HG03342 (cell line): Measurements from ENCODE around the gene LITAFD.
"Not testable (repeated sequence)": the region's sequence is repeated elsewhere in the genome, so short reads cannot be mapped to it uniquely, and the experiment has no call there.

ENCODE experiments used
- ATAC-seq: cut with Tn5 transposase; IDR thresholded peaks from one replicate; pipeline ENCODE4 v1.9.1; 2021; ENCODE audit warnings: mild to moderate bottlenecking, moderate library complexity; ENCODE audit not compliant: unreplicated experiment

The LITAFD gene

GRCh38 chr16:8882041-8882617 is at the start of gene LITAFD:
TSS of gene LITAFD (plus strand) at chr16:8882351. CDS start at chr16:8884356, 2,005 bp downstream.
- no peak for ATAC-seq

GRCh38 chr16:8832717-8833105 is 49.4 kb upstream of the LITAFD start:
- ATAC-seq = no peak

DNA sequence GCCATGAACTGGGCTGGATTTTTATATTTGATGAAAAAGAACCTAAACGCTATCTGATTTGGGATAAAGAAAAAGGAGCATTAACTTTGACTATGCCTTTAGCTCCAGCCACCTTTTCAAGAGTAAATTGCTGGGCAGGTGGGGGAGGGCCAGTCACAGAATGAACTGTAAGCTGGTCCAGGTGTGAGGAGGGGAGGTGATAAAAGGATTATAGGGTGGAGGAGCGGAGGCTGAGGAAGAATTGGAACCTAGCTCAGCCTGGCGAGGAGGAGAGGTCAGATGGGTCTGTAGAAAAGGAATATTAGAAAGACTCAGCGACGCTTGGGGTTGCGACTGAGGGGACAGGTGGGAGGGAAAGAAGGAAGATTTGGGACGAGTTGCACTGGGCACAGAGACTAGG is 45.4 kb upstream of the LITAFD start:
- ATAC-seq = not testable (repeated sequence)

DNA sequence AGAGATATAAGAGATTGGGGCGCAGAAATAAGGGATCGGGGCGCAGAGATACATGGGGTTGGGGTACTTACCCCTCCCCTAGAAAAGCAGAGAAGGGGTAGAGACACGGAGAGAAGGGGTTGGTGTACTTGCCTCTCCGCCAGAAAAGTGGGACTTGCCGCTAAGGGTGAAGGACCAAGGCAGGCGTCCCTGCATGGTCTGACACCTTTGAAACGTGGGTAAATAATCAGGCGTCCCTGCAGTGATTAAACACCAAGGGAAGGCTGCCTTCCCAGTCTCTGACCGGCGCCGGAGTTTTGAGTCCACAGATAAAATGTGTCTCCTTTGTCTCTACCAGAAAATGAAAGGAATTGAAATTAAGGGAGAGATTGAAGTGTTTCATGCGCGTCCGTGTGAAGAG is 44.6 kb upstream of the LITAFD start:
- not testable (repeated sequence) for ATAC-seq

GRCh38 chr16:8842016-8842415 is 40.1 kb upstream of the LITAFD start:
- not testable (repeated sequence) for ATAC-seq

DNA sequence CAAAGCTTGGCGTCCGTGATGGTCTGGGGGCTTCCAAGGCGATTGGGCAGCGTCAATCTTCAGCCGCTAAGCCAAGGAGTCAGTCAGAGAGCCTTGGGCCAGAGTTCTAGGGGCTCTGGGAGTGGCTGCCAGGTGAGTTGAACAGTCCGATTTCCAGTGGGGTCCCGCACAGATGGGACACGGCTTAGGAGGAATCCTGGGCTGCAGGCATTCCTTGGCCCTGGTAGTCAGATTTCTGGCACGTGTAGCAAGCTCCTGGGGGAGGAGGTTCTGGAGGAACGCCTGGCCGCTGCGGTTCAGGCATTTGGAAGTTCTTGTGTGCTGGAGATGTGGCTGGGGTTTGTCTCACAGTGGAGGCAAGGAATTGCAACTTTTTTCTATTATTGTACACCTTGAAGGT is 38.9 kb upstream of the LITAFD start:
- ATAC-seq = not testable (repeated sequence)

GRCh38 chr16:8845699-8846298 is 36.4 kb upstream of the LITAFD start:
- ATAC-seq = no peak

GRCh38 chr16:8846401-8846932 is 35.7 kb upstream of the LITAFD start:
- ATAC-seq = no peak

DNA sequence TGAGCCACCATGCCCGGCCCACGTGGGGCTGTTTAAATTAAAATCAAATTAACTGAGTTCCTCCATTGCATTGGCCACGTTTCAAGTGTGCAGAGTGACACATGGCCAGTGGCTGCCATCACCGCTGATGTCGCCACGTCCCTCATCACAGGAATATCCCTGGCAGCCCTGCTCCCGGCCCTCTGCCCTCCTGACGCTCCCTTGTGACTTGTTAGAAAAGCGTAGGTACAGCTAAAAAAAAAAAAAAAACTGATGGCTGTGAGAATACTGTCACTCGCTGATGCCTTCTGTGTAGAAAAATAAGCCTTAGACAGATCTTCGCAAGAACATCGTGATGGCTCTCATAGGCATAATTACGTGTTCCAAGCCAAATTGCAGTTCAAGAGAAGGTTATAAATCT is 35.0 kb upstream of the LITAFD start:
- ATAC-seq = no peak

- no peak for ATAC-seq
Observed at GRCh38 chr16:8847623-8848022, 34.5 kb upstream of the LITAFD start.

DNA sequence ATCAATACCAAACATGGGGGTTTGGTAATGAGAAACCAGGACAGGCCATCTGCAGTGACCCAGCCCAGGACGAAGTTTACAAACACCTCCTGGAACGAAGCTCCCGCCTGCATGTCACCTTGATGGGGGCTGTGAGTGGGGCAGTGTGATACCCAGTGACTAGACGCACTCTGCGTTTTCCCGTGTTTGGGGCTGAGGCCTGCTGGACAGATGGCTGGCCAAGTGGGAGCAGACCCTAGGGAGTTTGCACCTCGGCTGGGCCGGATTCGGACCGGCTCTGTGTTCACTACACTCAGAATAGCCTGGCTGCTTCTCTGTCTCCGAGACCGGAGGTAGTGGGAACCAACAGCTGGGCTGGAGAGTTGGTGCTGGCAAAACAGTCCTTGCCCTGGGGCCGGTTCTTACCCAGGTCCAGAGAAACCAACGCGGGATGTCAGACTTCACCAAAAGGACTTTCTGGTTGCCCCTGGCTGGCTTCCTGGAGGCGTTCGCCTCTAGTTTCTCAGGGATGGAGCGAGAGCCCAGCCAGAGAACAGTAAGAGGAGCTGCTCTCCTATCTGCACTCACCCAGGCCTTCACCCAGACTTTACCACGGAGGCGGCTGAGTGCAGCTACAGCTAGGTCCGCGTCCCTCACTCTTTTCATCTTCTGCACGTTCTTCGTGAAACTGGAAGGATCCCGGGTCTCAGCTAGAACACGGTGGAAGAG is 33.8 kb upstream of the LITAFD start:
- no peak for ATAC-seq

DNA sequence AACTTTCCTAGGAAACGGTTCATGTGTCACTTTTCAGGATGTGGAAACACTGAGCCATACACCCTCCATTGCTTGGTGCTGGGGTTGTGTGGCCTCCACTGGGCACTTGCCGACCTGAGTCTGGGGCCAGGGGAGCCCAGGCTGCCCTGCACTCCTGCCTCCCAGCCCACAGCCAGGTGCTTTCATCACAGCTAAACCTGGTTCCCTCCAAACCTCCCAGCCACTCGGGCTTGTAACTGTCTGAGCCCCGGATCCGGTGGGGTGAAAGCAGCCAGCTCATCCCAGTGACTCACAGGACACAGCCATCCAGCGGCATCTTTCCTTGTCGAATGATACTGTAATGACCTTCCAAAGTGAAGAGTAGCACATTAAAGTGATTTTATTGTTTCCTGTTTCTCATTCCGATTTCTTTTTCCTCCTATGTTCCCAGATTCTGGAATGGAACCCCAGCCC is 33.2 kb upstream of the LITAFD start:
- no peak for ATAC-seq

DNA sequence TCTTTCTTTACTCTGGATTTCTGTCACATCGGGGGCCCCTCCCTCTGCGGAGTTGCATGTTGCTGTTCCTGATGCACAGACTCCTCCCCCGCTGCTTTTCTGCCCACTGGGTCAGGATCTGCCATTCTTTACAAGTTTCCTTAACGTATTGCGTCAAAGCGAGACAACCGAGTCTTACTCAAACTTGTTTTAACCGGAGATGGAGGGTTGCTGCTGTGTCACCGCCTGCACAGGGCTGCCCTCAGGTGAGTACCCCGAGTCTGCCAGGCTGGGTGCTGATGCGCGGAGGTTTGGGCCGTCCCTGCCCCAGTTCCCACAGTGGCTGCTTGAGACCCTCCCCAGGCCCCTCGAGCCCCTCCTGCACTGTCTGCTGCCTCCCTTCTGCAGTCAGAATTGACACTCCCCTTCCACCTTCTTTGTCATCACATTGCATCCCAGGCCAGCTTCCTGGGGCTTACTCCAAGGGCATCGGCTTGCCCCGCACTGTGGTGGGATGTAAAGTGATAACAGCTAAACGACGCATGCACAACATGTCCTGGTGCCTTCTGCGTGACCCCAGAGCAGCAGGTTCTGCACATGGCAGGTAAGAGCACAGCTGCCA is 32.6 kb upstream of the LITAFD start:
- ATAC-seq = no peak

DNA sequence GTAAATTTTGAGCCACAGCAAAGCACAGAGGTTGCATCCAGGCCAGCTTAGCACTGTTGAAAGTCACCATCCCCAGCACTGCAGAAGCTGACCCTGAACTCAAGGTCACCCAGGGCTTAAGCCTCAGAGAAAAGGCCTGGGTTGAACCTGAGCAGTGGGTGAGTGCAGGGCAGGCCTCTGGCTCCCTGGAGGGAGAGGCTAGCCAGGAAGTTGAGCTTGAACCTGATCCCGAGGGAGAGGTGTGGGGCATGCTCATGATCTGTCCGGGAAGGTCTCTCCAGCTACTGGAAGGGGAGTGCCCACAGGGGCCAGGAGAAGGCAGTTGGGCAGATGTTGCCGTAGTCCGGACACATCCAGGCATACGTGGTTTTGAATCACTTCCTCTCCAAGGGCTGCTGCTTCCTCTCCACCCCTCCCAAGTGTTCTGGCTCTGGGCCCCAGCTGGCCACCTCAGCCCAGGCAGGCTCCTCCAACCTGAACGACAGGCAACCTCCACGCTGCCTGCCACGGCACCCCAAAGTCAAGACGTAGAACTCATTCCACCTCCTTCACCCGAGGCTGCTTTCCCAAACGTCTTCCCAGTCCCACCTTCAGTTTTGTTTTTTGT is 31.8 kb upstream of the LITAFD start:
- no peak for ATAC-seq

DNA sequence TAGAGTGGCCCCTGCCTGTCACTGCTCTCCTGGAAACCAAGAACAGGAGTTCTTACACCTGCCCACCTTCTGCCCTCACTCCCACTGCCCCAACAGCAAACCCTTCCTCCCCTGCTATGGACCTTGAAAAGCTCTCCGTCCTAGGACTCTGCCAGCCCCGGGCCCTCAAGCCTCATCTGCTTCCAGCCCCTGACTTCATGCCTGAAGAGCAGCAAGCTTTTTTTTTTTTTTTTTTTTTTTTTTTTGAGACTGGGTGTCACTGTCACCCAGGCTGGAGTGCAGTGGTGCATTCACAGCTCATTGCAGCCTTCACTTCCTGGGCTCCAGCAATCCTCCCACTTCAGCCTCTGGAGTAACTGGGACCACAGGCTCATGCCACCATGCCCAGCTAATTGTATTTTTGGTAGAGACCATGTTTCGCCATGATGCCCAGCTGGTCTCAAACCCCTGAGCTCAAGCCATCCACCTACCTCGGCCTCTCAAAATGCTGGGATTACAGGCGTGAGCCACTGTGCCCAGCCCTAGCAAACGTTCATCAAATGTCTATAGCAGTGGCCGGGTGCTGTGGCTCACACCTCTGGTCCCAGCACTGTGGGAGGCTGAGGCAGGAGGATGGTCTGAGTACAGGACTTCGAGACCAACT is 30.3 kb upstream of the LITAFD start:
- ATAC-seq = no peak

DNA sequence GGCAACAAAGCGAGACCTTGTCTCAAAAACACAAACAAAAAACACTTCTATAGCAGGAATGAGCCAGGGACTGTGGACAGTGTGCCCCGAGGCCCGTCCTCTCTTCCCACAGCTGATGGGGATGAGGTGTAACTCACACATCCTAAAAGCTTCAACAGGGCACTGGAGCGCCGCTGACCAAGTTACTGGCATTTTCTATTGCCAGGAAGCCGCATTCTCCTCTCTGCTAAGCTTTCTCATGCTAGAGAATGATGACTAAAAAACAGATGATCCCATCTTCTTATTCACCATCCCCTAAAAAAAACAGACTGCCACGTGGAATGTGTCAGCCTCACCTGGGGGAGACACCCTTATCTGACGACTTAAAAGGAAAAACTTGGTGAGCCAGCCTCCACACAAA is 29.6 kb upstream of the LITAFD start:
- ATAC-seq = no peak

DNA sequence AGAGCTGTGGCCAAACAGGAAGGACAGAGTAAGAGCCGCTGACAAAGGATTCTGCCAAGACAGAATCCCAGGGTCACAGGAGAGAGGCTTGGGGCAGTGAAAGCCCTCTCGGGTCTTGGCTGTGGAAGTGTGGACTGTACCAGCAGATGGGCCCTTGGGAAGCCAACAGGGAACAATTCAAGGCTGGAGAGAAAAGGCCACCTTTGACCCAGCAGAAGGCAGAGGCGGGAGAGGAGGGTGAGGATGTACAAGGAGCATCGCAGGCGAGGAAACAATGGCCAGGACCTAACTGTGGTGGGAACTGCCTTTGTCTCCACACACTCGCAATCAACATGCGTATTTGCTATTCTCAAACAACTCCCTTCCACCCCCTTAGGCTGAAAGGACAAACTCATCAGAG is 29.0 kb upstream of the LITAFD start:
- no peak for ATAC-seq

DNA sequence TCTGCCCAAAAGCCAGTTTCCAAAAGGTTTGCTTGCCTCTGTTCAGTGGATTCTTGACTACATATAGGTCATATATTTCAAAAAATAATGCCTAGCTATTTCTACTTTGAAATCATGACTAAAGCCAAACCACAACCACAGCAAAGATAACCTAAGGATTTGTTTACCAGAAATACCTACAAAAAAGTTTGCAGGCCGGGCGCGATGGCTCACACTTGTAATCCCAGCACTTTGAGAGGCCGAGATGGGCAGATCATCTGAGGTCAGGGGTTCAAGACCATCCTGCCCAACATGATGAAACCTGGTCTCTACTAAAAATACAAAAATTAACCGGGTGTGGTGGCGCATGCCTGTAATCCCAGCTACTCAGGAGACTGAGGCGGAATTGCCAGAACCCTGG is 28.5 kb upstream of the LITAFD start:
- ATAC-seq = no peak

DNA sequence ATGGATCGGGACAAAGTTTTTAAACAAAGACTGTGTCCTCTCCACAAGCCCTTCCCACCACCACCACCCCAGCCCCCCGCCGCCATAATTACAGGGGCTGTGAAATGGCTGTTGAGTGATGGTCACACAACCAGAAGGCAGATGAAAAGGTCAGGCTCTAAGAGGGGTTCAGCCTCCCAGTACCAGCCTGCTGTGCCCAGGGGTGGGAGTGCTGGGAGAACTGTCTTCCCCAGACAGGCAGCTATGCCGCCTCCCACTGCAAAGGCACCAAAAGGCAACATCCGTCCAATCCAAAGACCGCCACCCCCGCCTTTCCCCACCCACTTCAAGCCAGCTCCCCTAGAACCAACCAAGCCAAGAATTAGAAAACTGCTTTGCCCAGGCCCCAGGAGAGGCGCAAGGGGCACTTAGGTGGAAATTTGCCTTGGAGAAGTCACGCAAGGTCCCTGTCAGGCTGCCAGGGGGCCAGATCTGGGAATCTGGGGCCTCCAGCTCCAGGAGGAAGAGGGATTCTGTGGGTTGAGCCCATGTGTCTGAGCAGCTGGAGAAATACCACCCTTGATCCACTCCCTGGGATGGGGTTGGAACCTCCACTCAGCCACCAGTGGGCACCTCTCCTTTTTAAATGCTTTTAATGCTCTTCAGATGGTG is 27.7 kb upstream of the LITAFD start:
- ATAC-seq = no peak

DNA sequence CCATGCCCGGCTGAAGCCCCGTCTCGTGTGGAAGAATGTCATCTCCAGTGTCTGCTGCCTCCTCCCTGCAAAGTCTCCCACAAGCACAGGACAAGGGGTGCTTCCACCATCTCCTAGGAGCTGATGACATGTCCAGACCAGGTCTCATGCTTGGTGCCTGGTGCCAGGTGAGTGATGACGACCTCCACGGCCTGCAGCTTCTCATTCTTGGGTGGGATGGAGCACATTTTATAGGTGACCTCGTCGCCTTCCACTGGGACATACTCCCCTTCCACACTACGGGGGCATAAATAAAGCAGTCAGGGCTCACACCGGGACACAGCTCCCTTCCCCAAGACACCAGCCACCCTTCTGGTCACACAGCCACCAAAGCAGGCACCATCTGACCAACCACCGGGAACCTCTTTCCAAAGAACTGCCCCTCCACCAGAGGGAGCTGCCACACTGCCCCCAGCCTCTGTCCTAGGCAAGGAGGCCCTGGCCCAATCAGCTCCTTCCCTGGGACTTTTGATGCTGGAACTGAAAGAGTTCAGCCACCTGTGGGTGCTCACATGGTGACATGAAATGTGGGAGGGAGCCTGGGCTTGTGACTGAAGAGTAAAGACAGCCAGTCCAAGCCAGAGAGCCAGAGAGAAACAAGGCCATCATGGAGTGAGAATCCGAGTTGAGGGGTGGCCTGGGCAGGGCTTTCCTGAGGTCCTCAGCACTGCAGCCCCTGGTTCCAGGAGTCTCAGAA is 26.9 kb upstream of the LITAFD start:
- no peak for ATAC-seq
